HL-60 (cell line): Measurements from ENCODE around the gene NR3C2.

ENCODE experiments used
- DNase-seq, 2 experiments: peaks; one replicate each; pipeline ENCODE4 v3.0.0-alpha.2; 2010 to 2020; ENCODE audit warnings: low read depth in 1 of 2, low spot score in 1 of 2
- H3K27ac ChIP-seq: fragments of 250-450 bp; sonication (Bioruptor Pico); replicated peaks from 2 replicates; pipeline ENCODE4 v1.5.1; 2020; ENCODE audit warnings: mild to moderate bottlenecking, moderate library complexity
- H3K27me3 ChIP-seq: fragments of 250-450 bp; sonication (Bioruptor Pico); 2 replicates; pipeline ENCODE4 v1.5.1; 2021; ENCODE audit warnings: mild to moderate bottlenecking, moderate library complexity; ENCODE audit not compliant: insufficient read depth, poor library complexity, severe bottlenecking
- H3K4me3 ChIP-seq: replicated peaks from 2 replicates; pipeline ENCODE4 v1.5.1; 2011; ENCODE audit warnings: mild to moderate bottlenecking, control low read depth, low read length; ENCODE audit not compliant: insufficient read depth
- GABPA ChIP-seq: IDR thresholded peaks from 2 replicates; pipeline ENCODE4 v1.6.1; 2012; ENCODE audit warnings: low read depth
- POLR2AphosphoS5 ChIP-seq: IDR thresholded peaks from 2 replicates; pipeline ENCODE4 v1.6.1; 2012; ENCODE audit warnings: low read depth
- SPI1 ChIP-seq: IDR thresholded peaks from 2 replicates; pipeline ENCODE4 v1.6.1; 2012; ENCODE audit warnings: low read depth, mild to moderate bottlenecking, borderline replicate concordance
- TF ChIP-seq, protein P1 (sequence below): IDR thresholded peaks from one replicate; pipeline ENCODE4 v1.5.1; 2011; ENCODE audit warnings: low read length, control low read depth, inconsistent platforms; ENCODE audit not compliant: insufficient read depth
- TF ChIP-seq, protein P2 (sequence below): IDR thresholded peaks from 2 replicates; pipeline ENCODE4 v1.6.1; 2012; ENCODE audit warnings: low read depth; ENCODE audit not compliant: insufficient replicate concordance

Gene NR3C2

DNA sequence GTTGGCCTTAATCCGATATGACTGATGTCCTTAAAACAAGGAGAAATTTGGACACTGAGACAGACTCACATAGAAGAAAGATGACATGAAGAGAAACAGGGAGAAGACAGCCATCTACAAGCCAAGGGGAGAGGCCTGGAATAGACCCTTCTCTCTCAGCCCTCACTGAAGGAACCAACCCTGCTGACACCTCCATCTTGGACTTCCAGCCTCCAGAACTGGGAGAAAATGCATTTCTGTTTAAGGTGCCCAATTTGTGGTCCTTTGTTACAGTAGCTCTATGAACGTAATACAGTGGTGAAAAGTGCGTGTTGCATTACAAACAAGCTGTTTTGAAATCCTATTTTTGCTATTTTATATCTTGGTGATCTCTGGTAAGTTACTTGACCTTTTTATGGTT lies 366.8 kb downstream of the NR3C2 start:
- no peak overlapping the region for H3K27ac ChIP-seq
- TF ChIP-seq POLR2AphosphoS5 (no peak), SPI1 (no peak), GABPA (no peak)
- TF ChIP-seq, protein P1, sequence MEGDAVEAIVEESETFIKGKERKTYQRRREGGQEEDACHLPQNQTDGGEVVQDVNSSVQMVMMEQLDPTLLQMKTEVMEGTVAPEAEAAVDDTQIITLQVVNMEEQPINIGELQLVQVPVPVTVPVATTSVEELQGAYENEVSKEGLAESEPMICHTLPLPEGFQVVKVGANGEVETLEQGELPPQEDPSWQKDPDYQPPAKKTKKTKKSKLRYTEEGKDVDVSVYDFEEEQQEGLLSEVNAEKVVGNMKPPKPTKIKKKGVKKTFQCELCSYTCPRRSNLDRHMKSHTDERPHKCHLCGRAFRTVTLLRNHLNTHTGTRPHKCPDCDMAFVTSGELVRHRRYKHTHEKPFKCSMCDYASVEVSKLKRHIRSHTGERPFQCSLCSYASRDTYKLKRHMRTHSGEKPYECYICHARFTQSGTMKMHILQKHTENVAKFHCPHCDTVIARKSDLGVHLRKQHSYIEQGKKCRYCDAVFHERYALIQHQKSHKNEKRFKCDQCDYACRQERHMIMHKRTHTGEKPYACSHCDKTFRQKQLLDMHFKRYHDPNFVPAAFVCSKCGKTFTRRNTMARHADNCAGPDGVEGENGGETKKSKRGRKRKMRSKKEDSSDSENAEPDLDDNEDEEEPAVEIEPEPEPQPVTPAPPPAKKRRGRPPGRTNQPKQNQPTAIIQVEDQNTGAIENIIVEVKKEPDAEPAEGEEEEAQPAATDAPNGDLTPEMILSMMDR, result no peak
- TF ChIP-seq, protein P2, sequence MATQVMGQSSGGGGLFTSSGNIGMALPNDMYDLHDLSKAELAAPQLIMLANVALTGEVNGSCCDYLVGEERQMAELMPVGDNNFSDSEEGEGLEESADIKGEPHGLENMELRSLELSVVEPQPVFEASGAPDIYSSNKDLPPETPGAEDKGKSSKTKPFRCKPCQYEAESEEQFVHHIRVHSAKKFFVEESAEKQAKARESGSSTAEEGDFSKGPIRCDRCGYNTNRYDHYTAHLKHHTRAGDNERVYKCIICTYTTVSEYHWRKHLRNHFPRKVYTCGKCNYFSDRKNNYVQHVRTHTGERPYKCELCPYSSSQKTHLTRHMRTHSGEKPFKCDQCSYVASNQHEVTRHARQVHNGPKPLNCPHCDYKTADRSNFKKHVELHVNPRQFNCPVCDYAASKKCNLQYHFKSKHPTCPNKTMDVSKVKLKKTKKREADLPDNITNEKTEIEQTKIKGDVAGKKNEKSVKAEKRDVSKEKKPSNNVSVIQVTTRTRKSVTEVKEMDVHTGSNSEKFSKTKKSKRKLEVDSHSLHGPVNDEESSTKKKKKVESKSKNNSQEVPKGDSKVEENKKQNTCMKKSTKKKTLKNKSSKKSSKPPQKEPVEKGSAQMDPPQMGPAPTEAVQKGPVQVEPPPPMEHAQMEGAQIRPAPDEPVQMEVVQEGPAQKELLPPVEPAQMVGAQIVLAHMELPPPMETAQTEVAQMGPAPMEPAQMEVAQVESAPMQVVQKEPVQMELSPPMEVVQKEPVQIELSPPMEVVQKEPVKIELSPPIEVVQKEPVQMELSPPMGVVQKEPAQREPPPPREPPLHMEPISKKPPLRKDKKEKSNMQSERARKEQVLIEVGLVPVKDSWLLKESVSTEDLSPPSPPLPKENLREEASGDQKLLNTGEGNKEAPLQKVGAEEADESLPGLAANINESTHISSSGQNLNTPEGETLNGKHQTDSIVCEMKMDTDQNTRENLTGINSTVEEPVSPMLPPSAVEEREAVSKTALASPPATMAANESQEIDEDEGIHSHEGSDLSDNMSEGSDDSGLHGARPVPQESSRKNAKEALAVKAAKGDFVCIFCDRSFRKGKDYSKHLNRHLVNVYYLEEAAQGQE, result no peak
- no peak for DNase-seq
- no peaks in the 10 kb centered on the region for H3K27me3 ChIP-seq
- H3K4me3 ChIP-seq, result no peak overlapping the region

DNA sequence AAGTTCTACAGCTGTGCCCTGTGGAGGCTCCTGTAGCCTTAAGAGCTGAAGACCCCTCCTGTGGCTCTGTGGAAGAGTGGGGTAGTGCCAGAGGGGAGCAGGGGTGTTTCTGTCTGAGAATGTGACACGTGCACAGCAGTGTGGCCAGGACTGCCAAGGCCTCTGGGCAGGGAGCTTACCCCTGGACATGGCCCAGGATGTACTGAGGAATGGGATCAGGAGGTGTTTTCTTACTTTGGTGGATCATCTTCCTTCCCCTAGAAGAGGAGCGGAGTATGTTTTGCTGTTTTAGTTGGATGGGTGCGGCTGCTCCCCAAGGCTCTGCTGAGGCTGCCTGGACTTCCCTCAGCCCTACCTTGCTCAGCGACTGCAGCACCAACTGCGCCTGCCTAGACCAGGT lies 367.8 kb downstream of the NR3C2 start:
- no peaks in the 10 kb centered on the region for H3K27me3 ChIP-seq
- H3K4me3 ChIP-seq, result no peak overlapping the region
- TF ChIP-seq, protein P2, result no peak
- no peak for TF ChIP-seq SPI1
- TF ChIP-seq, protein P1, result no peak
- no peak for TF ChIP-seq POLR2AphosphoS5
- no peak for TF ChIP-seq GABPA
- H3K27ac ChIP-seq, result no peak overlapping the region
- no peak for DNase-seq

DNA sequence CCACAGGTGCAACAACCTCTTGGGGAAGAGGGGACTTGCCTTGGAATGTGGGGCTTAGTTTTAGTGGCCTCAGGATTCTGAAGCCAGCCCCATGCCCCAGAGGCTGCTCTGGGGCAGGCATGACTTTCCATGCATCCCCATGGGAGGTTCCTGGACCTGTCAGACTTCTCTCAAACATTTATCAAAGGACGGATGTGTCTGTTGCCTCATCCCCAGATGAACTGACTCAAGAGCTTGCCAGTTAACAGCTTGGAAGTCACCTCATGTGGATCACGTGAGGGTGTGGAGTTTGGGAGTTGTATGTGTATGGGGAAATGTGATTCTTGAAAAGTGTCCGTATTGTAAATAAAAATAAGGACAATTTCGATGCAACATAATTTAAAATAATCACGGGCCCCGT lies 368.9 kb downstream of the NR3C2 start:
- H3K27ac ChIP-seq, result no peak overlapping the region
- no peak for DNase-seq
- no peaks in the 10 kb centered on the region for H3K27me3 ChIP-seq
- TF ChIP-seq SPI1 (no peak), POLR2AphosphoS5 (no peak), GABPA (no peak)
- TF ChIP-seq, protein P2, result no peak
- TF ChIP-seq, protein P1, result no peak
- H3K4me3 ChIP-seq, result no peak overlapping the region
